Daoy (cell line): Measurements from ENCODE around the gene RETSAT. TPM values are rescaled to one million over a fixed set of nuclear protein-coding genes. Genes with fewer than 3 reads are reported as not detected.
"Not testable (repeated sequence)": the region's sequence is repeated elsewhere in the genome, so short reads cannot be mapped to it uniquely, and the experiment has no call there.

Experiments
- DNase-seq: peaks from one replicate; pipeline ENCODE4 v3.0.0-alpha.2; 2015; ENCODE audit warnings: low read depth
- total RNA-seq: library from RNA; depleted of rRNA; stranded (reverse); fragments of >200 nt; shearing (Covaris generic); gene quantifications from 2 replicates; pipeline ENCODE4 v1.2.3, GENCODE V29; 2014; rRNA removed

Gene RETSAT
- total RNA-seq: 11.4 and 18.8 TPM in 2 replicates

DNA sequence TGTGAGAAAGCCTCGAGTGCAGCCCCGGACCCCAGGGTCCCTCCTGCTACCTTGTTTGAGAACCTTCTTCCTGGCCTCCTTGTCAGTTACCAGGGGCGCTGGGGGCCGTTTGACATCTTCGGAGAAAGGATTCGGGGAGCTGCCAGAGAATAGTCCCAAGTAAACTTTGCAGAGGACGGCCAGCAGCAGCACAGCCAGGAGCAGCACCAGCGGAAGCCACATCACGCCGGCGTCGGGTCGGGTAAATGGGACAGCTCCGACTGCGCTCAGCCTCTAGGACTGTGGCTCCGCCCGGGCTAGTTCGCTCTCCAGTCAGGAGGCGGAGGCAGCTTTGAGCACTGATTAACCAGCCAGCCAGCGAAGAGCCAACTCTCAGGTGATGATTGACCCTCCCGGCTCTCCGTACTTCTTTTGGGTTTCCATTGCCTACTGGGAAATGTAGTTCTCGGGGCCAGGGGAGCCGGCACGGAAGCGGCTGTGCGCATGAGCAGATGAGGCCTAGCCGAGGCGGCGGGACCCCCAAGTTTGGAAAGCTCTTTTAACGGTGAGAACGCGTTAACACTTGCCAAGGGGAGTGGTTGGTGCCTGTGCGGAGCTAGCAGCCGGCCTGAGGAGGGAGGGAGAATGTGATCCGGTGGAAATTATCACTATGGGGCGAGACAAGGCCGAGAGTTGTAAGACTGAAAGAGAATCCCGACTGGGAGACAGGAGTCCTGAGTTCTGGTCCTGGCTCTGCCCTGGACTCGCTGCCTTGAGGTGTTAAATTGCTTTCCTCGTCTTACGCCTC, at the start of gene RETSAT, which contains the start of gene ELMOD3:
RETSAT (minus strand) TSS at position 243 of the 787 bp plus-strand sequence; CDS start at position 222, 21 bp downstream.
ELMOD3 (plus strand) TSS at position 484 of the 787 bp plus-strand sequence. CDS start 2,430 bp downstream, outside the sequence.
- peak; percentile 99 for DNase-seq

GRCh38 chr2:85401844-85402243, 47.5 kb upstream of the RETSAT start:
- no peak for DNase-seq

GRCh38 chr2:85401464-85401805, 47.1 kb upstream of the RETSAT start:
- DNase-seq: no peak

DNA sequence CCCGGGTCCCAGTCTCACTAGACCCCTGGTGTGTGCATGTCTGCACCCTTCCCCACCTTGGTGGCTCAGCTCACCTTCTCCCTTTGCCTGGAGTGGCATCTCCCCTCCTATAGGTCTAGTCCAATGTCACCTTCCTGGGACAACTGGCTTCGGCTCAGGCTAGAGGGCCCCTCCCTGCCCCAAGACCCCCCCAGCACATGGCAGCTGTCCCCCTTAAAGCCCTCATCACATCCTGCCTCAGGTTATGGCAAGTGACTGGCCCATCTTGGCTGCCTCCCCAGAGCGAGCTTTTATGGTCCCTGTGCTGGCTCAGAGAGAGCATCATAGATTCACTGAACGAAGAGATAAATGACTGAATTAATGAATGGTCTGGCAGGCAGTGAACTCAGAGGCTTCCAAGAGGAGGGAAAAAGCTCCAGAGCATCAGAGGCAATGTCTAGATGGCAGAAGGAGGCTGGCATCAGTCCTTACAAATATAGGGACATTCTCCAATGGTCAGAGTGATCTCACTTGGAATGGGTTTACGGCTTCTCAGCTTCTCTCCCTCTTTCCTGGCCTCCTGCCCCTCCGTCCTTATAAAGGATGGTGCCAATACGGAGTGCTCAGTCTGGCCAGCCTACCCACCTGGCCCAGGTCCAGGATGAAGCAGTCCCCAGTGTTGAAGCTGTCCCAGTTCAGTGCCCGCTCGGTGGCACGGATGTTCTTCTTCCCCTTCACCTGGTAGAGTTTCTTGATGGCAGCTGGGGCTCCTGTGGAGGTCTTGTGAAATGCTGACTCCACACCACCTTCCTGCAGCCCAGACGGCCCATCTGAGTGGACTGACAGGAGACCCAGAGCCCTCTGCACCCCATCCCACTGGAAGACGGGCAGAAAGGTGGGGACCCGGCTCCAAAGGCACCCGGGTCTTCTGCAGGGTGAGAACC, 46.5 kb upstream of the RETSAT start:
- no peak for DNase-seq

DNA sequence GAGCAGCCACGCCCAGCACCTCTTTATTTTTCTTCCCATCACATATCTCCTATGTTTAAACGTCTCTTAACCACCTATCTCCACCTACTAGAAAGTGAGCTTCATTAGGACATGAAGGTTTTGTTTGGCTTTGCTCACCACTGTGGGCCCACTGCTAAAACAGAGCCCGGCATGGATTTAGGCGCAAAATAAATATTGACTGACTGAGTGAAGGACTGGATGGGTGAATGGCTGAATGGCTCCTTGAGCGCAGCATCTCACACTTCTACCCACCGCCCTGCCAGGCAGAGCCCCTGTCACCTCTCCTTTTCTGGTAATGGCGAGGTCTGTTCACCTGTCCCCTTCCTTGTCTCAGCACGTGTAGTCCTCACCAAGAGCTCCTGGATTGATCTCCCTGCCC, 45.7 kb upstream of the RETSAT start:
- no peak for DNase-seq

GRCh38 chr2:85399183-85399455, 44.8 kb upstream of the RETSAT start:
- DNase-seq: no peak

DNA sequence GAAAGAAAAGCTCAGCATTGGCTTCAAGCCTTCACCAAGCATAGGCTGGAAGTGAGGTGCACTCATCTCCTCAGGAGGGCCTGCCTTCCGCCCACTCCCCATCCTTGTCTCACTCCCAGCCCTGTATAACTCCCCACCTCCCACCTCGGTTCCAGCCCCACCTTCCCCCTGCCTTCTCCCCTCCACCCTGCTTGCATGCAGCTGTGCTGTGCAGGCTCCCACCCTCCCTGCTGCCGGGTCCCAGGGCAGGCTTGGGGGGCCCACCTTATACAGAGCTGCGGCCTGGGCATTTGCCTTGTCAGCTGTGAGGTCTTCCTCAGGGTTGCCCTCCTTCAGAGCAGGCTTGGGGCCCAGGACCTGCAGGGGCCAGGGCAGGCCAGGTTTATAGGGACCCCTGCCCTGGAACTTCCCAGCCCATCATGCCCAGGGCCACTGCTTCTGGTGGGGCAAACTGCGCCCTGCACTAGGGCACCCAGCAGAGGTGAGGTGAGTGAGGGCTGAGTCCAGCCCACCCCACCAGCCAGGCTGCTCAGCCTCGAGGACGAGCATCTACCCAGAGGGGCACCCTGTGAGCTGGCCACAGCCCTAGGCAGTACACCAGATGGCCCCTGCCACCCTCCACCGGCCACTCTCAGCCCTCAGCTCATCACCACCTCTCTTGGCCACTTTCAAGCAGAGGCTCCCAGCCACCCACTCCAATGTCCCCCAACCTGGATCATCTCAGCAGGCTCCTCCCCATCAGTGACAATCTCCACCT, 44.3 kb upstream of the RETSAT start:
- DNase-seq: no peak

- DNase-seq: no peak
These were observed 43.6 kb upstream of the RETSAT start for GRCh38 chr2:85397925-85398331.

GRCh38 chr2:85396531-85397470, 42.5 kb upstream of the RETSAT start:
- DNase-seq: no peak

GRCh38 chr2:85395912-85396475, 41.7 kb upstream of the RETSAT start:
- DNase-seq: no peak

- no peak for DNase-seq
These were observed 40.6 kb upstream of the RETSAT start for GRCh38 chr2:85394976-85395375.

DNA sequence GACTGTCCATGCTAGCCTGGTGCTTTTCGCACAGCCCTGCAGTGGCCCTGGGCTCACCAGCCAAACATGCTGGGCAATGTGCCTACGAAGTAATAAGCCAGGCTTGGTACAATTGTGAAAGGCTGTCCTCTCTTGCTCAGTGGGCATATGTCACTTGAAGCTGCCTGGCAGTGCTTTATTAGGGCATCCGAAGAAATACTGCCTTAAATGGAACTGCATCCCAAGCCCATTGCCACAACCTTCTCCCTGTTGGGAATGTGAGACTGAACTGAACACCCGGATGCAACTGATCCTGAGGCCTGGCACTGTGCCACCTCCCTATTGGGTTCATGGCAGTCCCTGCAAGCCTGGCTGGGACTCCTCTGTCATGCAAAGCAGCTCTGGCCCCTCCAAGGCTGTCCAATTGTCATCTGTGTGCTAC, 39.9 kb upstream of the RETSAT start:
- DNase-seq: no peak

- no peak for DNase-seq
These were observed 39.5 kb upstream of the RETSAT start for GRCh38 chr2:85393836-85394235.

GRCh38 chr2:85390941-85391669, 36.8 kb upstream of the RETSAT start:
- peak; percentile 58 for DNase-seq

- no peak for DNase-seq
These were observed 34.7 kb upstream of the RETSAT start for GRCh38 chr2:85388878-85389538.

DNA sequence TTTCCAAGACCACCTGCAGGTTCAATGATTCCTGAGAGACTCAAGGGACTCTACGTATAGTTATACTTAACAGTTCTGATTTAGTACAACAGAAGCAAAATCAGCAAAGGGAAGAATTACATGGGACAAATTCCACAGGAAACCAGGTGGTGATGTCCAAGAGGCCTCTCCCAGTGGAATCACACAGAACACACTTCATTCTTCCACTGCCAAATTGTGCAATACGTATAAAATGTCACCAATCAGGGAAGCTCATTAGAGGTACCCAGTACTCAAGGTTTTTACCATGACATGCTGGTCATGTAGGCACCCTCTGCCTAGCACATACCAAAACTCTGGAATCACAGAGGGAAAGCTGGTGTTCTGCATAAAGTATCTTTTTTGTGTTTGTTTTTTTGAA, 33.4 kb upstream of the RETSAT start:
- DNase-seq: no peak

DNA sequence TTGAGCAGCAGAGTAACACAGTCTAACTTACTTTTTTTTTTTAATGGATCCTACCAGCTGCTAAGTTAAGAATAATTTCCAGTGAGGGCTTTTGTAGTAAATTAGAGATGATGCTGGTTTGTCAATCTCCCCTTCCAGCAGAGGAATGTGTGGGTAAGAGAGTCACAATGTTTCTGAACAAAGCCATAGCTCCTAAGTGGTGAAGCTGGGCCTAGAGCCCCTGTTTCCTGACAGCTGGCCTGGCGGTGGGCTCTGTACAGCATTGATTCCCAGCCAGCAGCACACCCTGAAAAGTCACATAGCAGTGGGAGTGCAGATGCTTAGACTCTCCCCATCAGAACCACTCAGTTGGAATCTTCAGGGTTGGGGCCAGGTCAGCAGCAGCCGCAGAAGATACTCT, 31.4 kb upstream of the RETSAT start:
- no peak for DNase-seq

DNA sequence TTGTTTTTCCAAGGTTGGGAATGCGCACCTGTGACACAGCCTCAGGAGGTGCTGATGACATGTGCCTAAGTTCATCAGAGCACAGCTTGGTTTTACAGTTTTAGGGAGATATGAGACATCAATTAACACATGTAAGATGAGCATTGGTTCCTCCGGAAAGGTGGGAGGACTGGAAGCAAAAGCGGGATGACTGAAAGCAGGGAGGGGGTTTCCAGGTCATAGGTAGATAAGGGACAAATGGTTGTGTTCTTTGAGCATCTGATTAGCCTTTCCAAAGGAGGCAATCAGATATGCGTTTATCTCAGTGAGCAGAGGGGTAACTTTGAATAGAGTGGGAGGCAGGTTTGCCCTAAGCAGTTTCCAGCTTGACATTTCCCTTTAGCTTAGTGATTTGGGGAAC, 29.5 kb upstream of the RETSAT start:
- no peak for DNase-seq

GRCh38 chr2:85383151-85383550, 28.8 kb upstream of the RETSAT start:
- not testable (repeated sequence) for DNase-seq
